Lung (tissue), 12 donors: ENCODE results near the gene WAS. TPM values are rescaled to one million over a fixed set of nuclear protein-coding genes. Genes with fewer than 3 reads are reported as not detected.
A peak's percentile ranks its signal among the peaks of the same experiment; 100 is the strongest.

ENCODE experiments used
- ATAC-seq: fragments of 200-7000 bp; cut with Tn5 transposase; one replicate; pipeline ENCODE4 v1.9.1; 2020; ENCODE audit warnings: moderate number of reproducible peaks; ENCODE audit not compliant: insufficient read depth, low FRiP score
- DNase-seq, 3 donors: peaks; one replicate each; pipeline ENCODE4 v3.0.0-alpha.2; 2013 to 2017
- H3K27ac ChIP-seq, 2 donors: one replicate each; pipeline ENCODE4 v1.5.1; 2013; ENCODE audit warnings: mild to moderate bottlenecking in 2 of 2, moderate library complexity in 2 of 2, control low read depth in 1 of 2, inconsistent platforms in 1 of 2, low read depth in 1 of 2, low read length in 1 of 2
- H3K27me3 ChIP-seq, 3 donors: one replicate each; pipeline ENCODE4 v1.5.1; 2013; ENCODE audit warnings: low read length in 2 of 3; ENCODE audit not compliant: control insufficient read depth in 3 of 3, insufficient read depth in 3 of 3
- H3K36me3 ChIP-seq, 4 donors: one replicate each; pipeline ENCODE4 v1.5.1; 2013; ENCODE audit warnings: low read length in 4 of 4, mild to moderate bottlenecking in 1 of 4, moderate library complexity in 1 of 4; ENCODE audit not compliant: control insufficient read depth in 4 of 4, insufficient read depth in 4 of 4
- H3K4me1 ChIP-seq, 5 donors: one replicate each; pipeline ENCODE4 v1.5.1; 2013; ENCODE audit warnings: low read length in 5 of 5, mild to moderate bottlenecking in 2 of 5, moderate library complexity in 1 of 5; ENCODE audit not compliant: control insufficient read depth in 5 of 5, insufficient read depth in 5 of 5
- H3K4me3 ChIP-seq: one replicate; pipeline ENCODE4 v1.5.1; 2013; ENCODE audit warnings: mild to moderate bottlenecking, control low read depth, moderate library complexity
- H3K9ac ChIP-seq, 2 donors: one replicate each; pipeline ENCODE4 v1.5.1; 2013; ENCODE audit warnings: low read length in 2 of 2, control low read depth in 1 of 2; ENCODE audit not compliant: insufficient read depth in 1 of 2
- H3K9me3 ChIP-seq, 4 donors: one replicate each; pipeline ENCODE4 v1.5.1; 2013; ENCODE audit warnings: low read length in 3 of 4, mild to moderate bottlenecking in 1 of 4, moderate library complexity in 1 of 4; ENCODE audit not compliant: control insufficient read depth in 4 of 4, insufficient read depth in 3 of 4
- WGBS, 2 donors: extraction: QIAGEN DNeasy Blood & Tissue Kit; methylation state at CpG; one replicate each; pipeline ENCODE4 v1.1.7; 2013; 5-methylcytosine and 5-hydroxymethylcytosine counted together
- polyA plus RNA-seq, 2 donors: library from polyadenylated mRNA; stranded (reverse); fragments of 200-250 nt; gene quantifications; one replicate each; pipeline ENCODE4 v1.2.1, GENCODE V29; 2013
- total RNA-seq, 2 donors: library from RNA; depleted of rRNA in 1 of 2; stranded (reverse); fragments of >200 nt in 1 of 2; gene quantifications; one replicate each; pipeline ENCODE4 v1.2.1, GENCODE V29; 2014 to 2021
- TF ChIP-seq, protein P1 (sequence below): IDR thresholded peaks from 2 replicates; pipeline ENCODE4 v1.5.1; 2012; ENCODE audit warnings: mild to moderate bottlenecking; ENCODE audit errors: control extremely low read depth, extremely low read depth
- donor health status: control.
- donor health status: control.
- donor health status: Bipolar disorder and iron deficiency.
- donor health status: healthy.
- donor health status: DM: yes; HTN: yes; CAD: no.

WAS gene
- total and polyA plus RNA-seq, 4 donors, result 8.1 to 61.5 (median 26.0) TPM

- Histone ChIP-seq H3K36me3 (no peaks in the 10 kb centered on the region), H3K27me3 (no peaks in the 10 kb centered on the region), H3K27ac (no peak overlapping the region), H3K9me3 (no peaks in the 10 kb centered on the region), H3K4me3 (no peak overlapping the region), H3K4me1 (peaks cover 0 to 8% (median 0%) of the 10 kb centered on the region in 5 donors), H3K9ac (peak overlapping the region in 1 of 2 donors; percentile 83)
- ATAC-seq (no peak), DNase-seq (peak in 1 of 3 donors; percentile 12)
- WGBS, 2 donors, result 91 to 95% methylated on average over 1 of the region's 1 CpG
- TF ChIP-seq, protein P1, sequence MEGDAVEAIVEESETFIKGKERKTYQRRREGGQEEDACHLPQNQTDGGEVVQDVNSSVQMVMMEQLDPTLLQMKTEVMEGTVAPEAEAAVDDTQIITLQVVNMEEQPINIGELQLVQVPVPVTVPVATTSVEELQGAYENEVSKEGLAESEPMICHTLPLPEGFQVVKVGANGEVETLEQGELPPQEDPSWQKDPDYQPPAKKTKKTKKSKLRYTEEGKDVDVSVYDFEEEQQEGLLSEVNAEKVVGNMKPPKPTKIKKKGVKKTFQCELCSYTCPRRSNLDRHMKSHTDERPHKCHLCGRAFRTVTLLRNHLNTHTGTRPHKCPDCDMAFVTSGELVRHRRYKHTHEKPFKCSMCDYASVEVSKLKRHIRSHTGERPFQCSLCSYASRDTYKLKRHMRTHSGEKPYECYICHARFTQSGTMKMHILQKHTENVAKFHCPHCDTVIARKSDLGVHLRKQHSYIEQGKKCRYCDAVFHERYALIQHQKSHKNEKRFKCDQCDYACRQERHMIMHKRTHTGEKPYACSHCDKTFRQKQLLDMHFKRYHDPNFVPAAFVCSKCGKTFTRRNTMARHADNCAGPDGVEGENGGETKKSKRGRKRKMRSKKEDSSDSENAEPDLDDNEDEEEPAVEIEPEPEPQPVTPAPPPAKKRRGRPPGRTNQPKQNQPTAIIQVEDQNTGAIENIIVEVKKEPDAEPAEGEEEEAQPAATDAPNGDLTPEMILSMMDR, result no peak
These were observed 52.7 kb downstream of the WAS start for GRCh38 chrX:48736303-48736702.

GRCh38 chrX:48736878-48737212, 53.2 kb downstream of the WAS start:
- Histone ChIP-seq H3K27me3 (no peaks in the 10 kb centered on the region), H3K9me3 (peaks cover 0 to 4% (median 1%) of the 10 kb centered on the region in 4 donors), H3K4me3 (no peak overlapping the region), H3K36me3 (no peaks in the 10 kb centered on the region), H3K4me1 (peaks cover 0 to 8% (median 0%) of the 10 kb centered on the region in 5 donors), H3K9ac (peak overlapping the region in 1 of 2 donors; percentile 83), H3K27ac (peak overlapping the region in 1 of 2 donors; percentile 50)
- DNase-seq (no peak), ATAC-seq (no peak)
- 9 to 48% methylated on average over 10 of the region's 10 CpGs for WGBS, 2 donors
- TF ChIP-seq, protein P1, result no peak

- TF ChIP-seq, protein P1, result no peak
- peak; percentile 95 to 99 (median 97) for DNase-seq
- H3K9ac ChIP-seq, result peak overlapping the region in 1 of 2 donors; percentile 71
- peak overlapping the region; percentile 30 for H3K4me3 ChIP-seq
- peak overlapping the region; percentile 71 to 91 for H3K27ac ChIP-seq
- H3K36me3 ChIP-seq, result no peaks in the 10 kb centered on the region
- H3K9me3 ChIP-seq, result peaks cover 0 to 6% (median 2%) of the 10 kb centered on the region in 4 donors
- peak; percentile 96 for ATAC-seq
- peaks cover 0 to 8% (median 0%) of the 10 kb centered on the region in 5 donors for H3K4me1 ChIP-seq
- no peaks in the 10 kb centered on the region for H3K27me3 ChIP-seq
- 1 to 36% methylated on average over 40 to 48 of the region's 48 CpGs for WGBS, 2 donors
These were observed 53.8 kb downstream of the WAS start for GRCh38 chrX:48737213-48737938.
